Cardiac muscle cell (in vitro differentiated cells and primary cell): ENCODE results near the gene CORO7. TPM values are rescaled to one million over a fixed set of nuclear protein-coding genes. Genes with fewer than 3 reads are reported as not detected.
A peak's percentile ranks its signal among the peaks of the same experiment; 100 is the strongest.

Experiments
- DNase-seq, 2 donors: peaks; one replicate each; pipeline versions ENCODE4 v3.0.0 to v3.0.0-alpha.2; 2010 to 2017; ENCODE audit warnings: low read depth in 1 of 2, low spot score in 1 of 2
- H3K27ac ChIP-seq: fragments of 200-600 bp; sonication (generic); 2 replicates; pipeline ENCODE4 v1.5.1; 2016
- H3K27me3 ChIP-seq: fragments of 200-600 bp; sonication (generic); 2 replicates; pipeline ENCODE4 v1.6.0; 2016; ENCODE audit warnings: control low read depth
- H3K36me3 ChIP-seq: fragments of 200-600 bp; sonication (generic); 2 replicates; pipeline ENCODE4 v1.5.1; 2016; ENCODE audit warnings: control low read depth
- H3K4me1 ChIP-seq: fragments of 200-600 bp; sonication (generic); 2 replicates; pipeline ENCODE4 v1.8.1; 2017; ENCODE audit warnings: low read depth, mild to moderate bottlenecking, mixed run types
- H3K4me3 ChIP-seq: fragments of 200-600 bp; sonication (generic); 2 replicates; pipeline ENCODE4 v1.5.1; 2016; ENCODE audit warnings: mild to moderate bottlenecking
- H3K9me3 ChIP-seq: fragments of 200-600 bp; sonication (generic); 2 replicates; pipeline ENCODE4 v1.5.1; 2017; ENCODE audit warnings: low read depth, mild to moderate bottlenecking, control low read depth
- polyA plus RNA-seq: library from polyadenylated mRNA; unstranded; fragments of >200 nt; fragmentation: Nextera tagmentation; extraction: Ambion mirVana; gene quantifications from 2 replicates; pipeline ENCODE4 v1.2.1, GENCODE V29; 2016
- total RNA-seq: library from RNA; depleted of rRNA; stranded (reverse); fragments of >200 nt; gene quantifications from 2 replicates; pipeline ENCODE4 v1.2.3, GENCODE V29; 2016
- TF ChIP-seq, protein P1 (sequence below): IDR thresholded peaks from 2 replicates; pipeline ENCODE4 v1.5.1; 2012; ENCODE audit warnings: low read depth, mild to moderate bottlenecking, low read length

The CORO7 gene
- total and polyA plus RNA-seq, 2 experiments from 2014 or later, result 62.1 to 66.5 TPM

- peaks cover 3% of the 10 kb centered on the region for H3K36me3 ChIP-seq
- TF ChIP-seq, protein P1, sequence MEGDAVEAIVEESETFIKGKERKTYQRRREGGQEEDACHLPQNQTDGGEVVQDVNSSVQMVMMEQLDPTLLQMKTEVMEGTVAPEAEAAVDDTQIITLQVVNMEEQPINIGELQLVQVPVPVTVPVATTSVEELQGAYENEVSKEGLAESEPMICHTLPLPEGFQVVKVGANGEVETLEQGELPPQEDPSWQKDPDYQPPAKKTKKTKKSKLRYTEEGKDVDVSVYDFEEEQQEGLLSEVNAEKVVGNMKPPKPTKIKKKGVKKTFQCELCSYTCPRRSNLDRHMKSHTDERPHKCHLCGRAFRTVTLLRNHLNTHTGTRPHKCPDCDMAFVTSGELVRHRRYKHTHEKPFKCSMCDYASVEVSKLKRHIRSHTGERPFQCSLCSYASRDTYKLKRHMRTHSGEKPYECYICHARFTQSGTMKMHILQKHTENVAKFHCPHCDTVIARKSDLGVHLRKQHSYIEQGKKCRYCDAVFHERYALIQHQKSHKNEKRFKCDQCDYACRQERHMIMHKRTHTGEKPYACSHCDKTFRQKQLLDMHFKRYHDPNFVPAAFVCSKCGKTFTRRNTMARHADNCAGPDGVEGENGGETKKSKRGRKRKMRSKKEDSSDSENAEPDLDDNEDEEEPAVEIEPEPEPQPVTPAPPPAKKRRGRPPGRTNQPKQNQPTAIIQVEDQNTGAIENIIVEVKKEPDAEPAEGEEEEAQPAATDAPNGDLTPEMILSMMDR, result no peak
Measured at GRCh38 chr16:4333308-4333638, 83.1 kb downstream of the CORO7 start.

GRCh38 chr16:4332623-4333307 is 83.6 kb downstream of the CORO7 start:
- Histone ChIP-seq H3K27me3 (no peaks in the 10 kb centered on the region), H3K4me1 (peaks cover 16% of the 10 kb centered on the region), H3K4me3 (no peak overlapping the region), H3K27ac (no peak overlapping the region), H3K36me3 (peaks cover 3% of the 10 kb centered on the region), H3K9me3 (no peaks in the 10 kb centered on the region)
- no peak for DNase-seq
- TF ChIP-seq, protein P1, result no peak

More at GRCh38 chr16:4333308-4333638, 83.1 kb downstream of the CORO7 start:
- Histone ChIP-seq H3K9me3 (no peaks in the 10 kb centered on the region), H3K27ac (no peak overlapping the region), H3K4me3 (no peak overlapping the region), H3K27me3 (no peaks in the 10 kb centered on the region), H3K4me1 (peaks cover 13% of the 10 kb centered on the region)
- DNase-seq, result no peak

- peaks cover 22% of the 10 kb centered on the region for H3K4me1 ChIP-seq
- peaks cover 3% of the 10 kb centered on the region for H3K36me3 ChIP-seq
- no peaks in the 10 kb centered on the region for H3K27me3 ChIP-seq
- no peaks in the 10 kb centered on the region for H3K9me3 ChIP-seq
- no peak overlapping the region for H3K4me3 ChIP-seq
- H3K27ac ChIP-seq, result no peak overlapping the region
- TF ChIP-seq, protein P1, result no peak
- no peak for DNase-seq
Measured at GRCh38 chr16:4332083-4332482, 84.3 kb downstream of the CORO7 start.

DNA sequence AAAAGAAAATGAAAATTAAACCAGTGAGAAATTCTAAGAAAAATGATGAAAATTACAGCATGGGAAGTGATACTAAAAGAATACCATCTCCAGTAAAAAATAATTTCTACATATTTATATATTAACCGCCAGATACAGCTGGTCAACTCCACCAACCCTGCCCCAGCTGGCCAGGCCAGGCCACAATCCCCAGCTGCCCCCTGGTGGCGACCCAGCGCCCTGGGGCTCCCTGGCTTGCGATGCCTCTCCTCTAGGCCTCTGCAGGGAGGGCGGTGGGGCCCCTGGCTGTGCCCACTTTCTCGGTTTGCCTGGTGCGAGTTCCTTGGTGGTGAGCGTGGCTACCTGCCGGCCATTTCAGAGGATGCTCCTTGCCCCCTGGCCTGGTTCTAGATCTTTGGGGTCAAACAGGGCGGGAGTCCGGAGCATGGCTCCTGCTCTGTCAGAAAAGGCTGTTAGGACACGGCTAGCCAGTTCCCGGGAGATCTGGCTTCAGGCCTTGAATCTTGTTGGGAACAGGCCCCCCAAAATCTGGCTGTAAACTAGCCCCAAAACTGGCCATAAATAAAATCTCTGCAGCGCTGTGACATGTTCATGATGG is 86.0 kb downstream of the CORO7 start:
- H3K4me1 ChIP-seq, result peaks cover 22% of the 10 kb centered on the region
- TF ChIP-seq, protein P1, result peak; percentile 98
- no peaks in the 10 kb centered on the region for H3K36me3 ChIP-seq
- no peaks in the 10 kb centered on the region for H3K9me3 ChIP-seq
- DNase-seq, result peak; percentile 80 to 83
- no peak overlapping the region for H3K27ac ChIP-seq
- H3K4me3 ChIP-seq, result no peak overlapping the region
- H3K27me3 ChIP-seq, result no peaks in the 10 kb centered on the region

DNA sequence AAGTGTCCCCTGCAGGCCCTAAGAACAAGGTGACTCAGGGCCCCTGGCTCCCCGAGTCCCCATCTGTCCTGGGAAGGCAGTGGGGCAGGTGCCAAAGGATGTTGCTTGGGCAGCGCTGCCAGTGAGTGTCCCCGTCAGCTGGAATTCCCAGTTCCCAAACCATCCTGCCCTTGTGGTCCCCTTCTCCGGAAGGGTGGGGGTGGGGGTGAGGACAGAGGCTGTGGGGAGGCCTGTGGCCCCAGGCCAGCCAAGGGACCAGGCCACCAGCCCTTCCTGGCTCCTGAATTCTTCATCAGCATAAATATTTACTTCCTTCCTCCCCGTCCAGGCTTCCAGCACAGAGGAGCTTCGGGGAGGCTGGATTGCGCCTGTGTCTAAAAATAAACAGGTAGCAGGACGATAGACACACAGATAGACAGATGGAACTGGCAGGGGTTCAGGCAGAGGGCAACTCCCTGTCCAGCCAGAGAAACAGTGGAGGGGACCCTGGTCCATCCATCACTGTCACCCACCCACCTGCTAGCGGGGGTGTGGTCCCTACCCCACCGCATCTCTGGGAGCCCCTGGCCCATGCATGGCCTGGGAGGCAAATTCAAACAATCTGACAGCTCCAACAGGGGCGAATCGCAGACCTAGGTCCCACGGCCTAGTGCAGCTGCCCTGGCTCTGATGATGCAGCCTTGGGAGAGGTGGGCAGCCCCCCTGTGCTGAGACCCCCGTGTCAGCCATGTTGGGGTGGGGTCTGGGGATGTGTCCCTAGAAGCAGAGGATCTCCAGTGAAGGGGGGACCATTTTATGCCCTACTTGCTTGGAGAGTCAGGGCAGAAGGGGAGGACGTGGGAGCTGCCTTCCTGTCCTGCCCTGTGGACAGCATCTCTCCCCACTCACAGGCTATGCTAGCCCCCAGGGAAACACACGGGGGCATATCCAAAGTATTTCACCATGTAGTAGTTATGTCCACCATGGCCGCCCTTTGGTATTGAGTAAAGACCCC is 87.3 kb downstream of the CORO7 start:
- Histone ChIP-seq H3K27me3 (no peaks in the 10 kb centered on the region), H3K4me1 (peaks cover 26% of the 10 kb centered on the region), H3K36me3 (no peaks in the 10 kb centered on the region), H3K27ac (peak overlapping the region; percentile 89), H3K4me3 (no peak overlapping the region), H3K9me3 (no peaks in the 10 kb centered on the region)
- peak in 1 of 2 donors; percentile 66 for DNase-seq
- TF ChIP-seq, protein P1, result no peak
